Dermis microvascular lymphatic vessel endothelial cell (primary cell): ENCODE results near the gene NDOR1. TPM values are rescaled to one million over a fixed set of nuclear protein-coding genes. Genes with fewer than 3 reads are reported as not detected.

ENCODE experiments used
- DNase-seq, 2 donors: peaks; one replicate each; pipeline versions ENCODE4 v3.0.0 to v3.0.0-alpha.2; 2010; ENCODE audit warnings: low read depth in 2 of 2
- total RNA-seq: library from RNA; depleted of rRNA; stranded (reverse); fragments of >200 nt; gene quantifications from 2 replicates; pipeline ENCODE4 v1.2.1, GENCODE V29; 2014

The NDOR1 gene
- total RNA-seq, 1 donor from 2014 or later = 2.4 TPM

DNA sequence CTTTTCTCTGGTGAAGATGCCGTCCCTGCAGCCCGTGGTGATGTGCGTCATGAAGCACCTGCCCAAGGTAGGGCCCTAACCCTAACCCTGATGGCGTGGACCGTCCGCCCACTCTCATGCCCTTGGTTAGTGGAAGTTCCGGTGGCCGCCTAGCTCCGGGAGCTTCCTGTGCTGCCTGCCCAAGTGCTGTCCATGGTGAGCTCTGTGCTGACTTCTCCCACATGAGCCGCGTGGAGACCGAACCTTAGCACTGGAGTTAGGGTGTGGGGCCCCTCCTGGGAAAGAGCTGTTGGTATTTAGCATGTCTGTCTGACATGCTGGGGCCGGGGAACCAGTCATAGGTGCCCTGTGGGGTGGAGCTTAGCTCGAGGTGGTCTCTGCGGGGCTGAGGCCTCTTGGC, 50.9 kb downstream of the NDOR1 start:
- DNase-seq = no peak

DNA sequence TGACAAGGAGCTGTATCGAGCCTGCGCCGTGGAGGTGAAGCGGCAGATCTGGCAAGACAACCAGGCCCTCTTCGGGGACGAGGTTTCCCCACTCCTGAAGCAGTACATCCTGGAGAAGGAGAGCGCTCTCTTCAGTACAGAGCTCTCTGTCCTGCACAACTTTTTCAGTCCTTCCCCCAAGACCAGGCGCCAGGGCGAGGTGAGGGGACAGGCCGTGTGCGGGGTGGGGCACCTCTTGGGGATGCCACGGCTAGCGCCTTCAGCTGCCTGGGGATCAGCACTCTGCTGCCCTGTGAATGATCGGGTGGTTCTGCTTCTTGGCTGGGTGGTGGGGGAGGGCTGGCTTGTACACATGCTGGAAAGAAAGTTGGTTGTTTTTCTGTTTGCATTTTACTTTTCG, 51.4 kb downstream of the NDOR1 start:
- no peak for DNase-seq

DNA sequence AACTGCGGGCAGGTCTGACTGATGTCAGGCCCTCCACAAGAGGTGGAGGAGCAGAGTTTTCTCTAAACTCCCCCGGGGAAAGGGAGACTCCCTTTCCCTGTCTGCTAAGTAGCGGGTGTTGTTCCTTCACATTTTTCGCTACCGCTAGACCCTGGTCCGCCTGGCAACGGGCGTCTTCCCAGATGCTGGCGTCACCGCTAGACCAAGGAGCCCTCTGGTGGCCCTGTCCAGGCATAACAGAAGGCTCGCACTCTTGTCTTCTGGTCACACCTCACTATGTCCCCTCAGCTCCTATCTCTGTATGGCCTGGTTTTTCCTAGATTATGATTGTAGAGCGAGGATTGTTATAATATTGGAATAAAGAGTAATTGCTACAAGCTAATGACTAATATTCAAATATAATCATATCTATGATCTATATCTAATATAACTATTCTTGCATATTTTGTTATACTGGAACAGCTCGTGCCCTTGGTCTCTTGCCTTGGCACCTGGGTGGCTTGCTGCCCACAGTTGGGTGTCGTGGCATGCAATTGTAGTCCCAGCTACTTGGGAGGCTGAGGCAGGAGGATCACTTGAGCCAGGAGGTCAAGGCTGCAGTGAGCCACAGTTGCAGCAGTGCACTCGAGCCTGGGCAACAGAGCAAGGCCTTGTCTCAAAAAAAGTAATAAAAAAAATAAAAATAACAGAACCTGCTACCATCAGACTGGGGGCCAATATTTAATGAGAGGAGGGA, 56.8 kb downstream of the NDOR1 start:
- DNase-seq = peak in 1 of 2 donors; percentile 38

DNA sequence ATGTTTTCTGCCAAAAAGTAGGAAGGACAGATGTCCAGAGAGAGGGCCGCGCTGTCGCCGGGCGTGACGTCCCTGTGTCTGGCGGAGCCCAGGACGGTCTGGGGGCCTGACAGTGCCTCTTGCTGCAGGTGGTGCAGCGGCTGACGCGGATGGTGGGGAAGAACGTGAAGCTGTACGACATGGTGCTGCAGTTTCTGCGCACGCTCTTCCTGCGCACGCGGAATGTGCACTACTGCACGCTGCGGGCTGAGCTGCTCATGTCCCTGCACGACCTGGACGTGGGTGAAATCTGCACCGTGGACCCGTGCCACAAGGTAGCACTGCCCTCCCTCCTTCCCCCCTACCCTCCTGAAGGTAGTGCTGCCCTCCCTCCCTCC, 57.4 kb downstream of the NDOR1 start:
- no peak for DNase-seq

DNA sequence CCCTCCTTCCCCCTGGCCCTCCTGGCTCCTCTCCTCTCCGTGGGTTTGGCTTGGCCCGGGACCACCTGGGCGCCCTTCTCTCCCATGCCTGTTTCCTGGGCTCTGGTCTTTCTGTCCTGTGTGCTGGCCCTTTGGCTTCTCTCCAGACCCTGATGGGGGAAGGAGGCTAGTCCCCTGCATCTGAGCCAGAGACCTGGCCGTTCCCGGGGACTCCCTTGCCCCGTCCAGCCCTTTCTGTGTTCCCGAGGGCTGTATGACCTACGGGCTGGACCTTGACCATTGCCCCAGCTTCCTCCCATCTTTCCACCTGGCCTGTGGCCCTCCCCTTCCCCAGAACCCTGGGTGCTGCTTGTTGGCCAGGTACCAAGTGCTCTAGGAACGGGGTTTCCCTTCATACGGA, 58.0 kb downstream of the NDOR1 start:
- DNase-seq = no peak

DNA sequence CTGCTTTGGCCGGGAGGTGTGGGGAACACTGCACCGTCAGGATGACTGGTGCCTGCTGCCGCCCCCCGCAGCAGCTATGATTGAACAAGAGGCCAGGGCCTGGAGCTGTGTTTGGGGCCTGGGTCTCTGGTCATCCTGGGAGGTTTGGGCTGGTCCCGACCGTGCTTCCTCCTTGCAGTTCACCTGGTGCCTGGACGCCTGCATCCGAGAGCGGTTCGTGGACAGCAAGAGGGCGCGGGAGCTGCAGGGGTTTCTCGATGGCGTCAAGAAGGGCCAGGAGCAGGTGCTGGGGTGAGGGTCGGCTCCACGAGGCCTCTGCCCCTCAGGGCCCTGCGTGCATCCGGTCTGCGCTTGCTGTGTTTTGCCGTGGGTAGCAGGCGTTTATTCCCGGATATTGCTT, 58.6 kb downstream of the NDOR1 start:
- DNase-seq = no peak

DNA sequence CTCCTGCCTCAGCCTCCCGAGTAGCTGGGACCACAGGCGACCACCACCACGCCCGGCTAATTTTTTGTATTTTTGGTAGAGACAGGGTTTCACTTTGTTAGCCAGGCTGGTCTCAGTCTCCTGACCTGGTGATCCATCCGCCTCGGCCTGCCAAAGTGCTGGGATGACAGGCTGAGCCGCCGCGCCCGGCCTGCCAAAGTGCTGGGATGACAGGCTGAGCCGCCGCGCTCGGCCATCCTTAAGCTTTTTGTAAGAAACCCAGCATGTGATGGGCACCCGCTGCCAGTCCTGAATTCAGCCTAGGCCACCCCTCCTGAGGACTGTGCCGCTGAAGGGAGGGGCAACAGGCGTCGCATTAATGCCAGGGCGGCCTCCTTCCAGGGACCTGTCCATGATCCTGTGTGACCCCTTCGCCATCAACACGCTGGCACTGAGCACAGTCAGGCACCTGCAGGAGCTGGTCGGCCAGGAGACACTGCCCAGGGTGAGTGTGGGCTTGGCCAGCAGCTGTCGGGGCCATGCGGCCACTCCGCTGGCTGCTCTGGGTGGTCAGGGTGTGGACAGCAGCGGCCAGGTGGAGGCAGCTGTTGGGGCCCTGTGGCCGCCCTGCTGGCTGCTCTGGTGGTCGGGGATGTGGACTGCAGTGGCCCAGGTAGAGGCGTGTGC, 60.1 kb downstream of the NDOR1 start:
- no peak for DNase-seq

DNA sequence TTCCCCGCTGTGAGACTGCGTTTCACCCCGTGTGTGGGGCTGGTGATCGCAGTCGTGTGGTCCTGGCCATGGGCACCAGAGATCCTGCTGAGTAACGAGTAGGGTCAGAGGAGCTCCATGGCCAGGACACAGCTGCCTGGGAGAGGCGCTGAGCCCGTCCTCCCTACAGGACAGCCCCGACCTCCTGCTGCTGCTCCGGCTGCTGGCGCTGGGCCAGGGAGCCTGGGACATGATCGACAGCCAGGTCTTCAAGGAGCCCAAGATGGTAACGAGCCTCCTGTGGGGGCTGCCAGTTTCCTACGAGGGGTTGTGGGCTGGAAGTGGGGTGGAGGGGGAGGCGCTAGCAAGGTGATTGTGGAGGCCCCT, 60.6 kb downstream of the NDOR1 start:
- DNase-seq = no peak

Other genes with a start within 250 kb of the NDOR1 start
- gene PTGDS, start 228.2 kb upstream of the NDOR1 start, total RNA-seq = 0.13 and 0.25 TPM in 2 replicates
- gene LCNL1, start 222.7 kb upstream of the NDOR1 start, total RNA-seq = not detected in 2 replicates
- 6.7 and 8.5 TPM in 2 replicates for gene PAXX, start 213.3 kb upstream of the NDOR1 start, total RNA-seq
- not detected in 2 replicates for gene CLIC3, start 209.1 kb upstream of the NDOR1 start, total RNA-seq
- 4.5 and 9.9 TPM in 2 replicates for gene ABCA2, start 177.5 kb upstream of the NDOR1 start, total RNA-seq
- gene FUT7, start 173.6 kb upstream of the NDOR1 start, total RNA-seq = not detected in 2 replicates
- gene NPDC1, start 159.5 kb upstream of the NDOR1 start, total RNA-seq = 10.0 and 14.4 TPM in 2 replicates
- not detected in 2 replicates for gene ENTPD2, start 151.6 kb upstream of the NDOR1 start, total RNA-seq
- 5.1 and 10.3 TPM in 2 replicates for gene SAPCD2, start 135.1 kb upstream of the NDOR1 start, total RNA-seq
- gene UAP1L1, start 128.2 kb upstream of the NDOR1 start, total RNA-seq = 12.8 and 30.1 TPM in 2 replicates
- 42.7 and 56.8 TPM in 2 replicates for gene MAN1B1, start 118.7 kb upstream of the NDOR1 start, total RNA-seq
- gene DPP7, start 91.0 kb upstream of the NDOR1 start, total RNA-seq = 66.8 and 112 TPM in 2 replicates
- 0.13 TPM in 1 of 2 replicates, not detected in the other for gene GRIN1, start 66.5 kb upstream of the NDOR1 start, total RNA-seq
- 0.13 TPM in 1 of 2 replicates, not detected in the other for gene LRRC26, start 35.6 kb upstream of the NDOR1 start, total RNA-seq
- not detected in 2 replicates for gene TMEM210, start 33.6 kb upstream of the NDOR1 start, total RNA-seq
- gene ANAPC2, start 17.1 kb upstream of the NDOR1 start, total RNA-seq = 15.1 and 22.1 TPM in 2 replicates
- 90.5 and 93.1 TPM in 2 replicates for gene SSNA1, start 17.0 kb upstream of the NDOR1 start, total RNA-seq
- 3.3 and 4.4 TPM in 2 replicates for gene TPRN, start 5.0 kb upstream of the NDOR1 start, total RNA-seq
- 19.8 and 25.7 TPM in 2 replicates for gene TMEM203, start 52 bp upstream of the NDOR1 start, total RNA-seq
- gene RNF208, start 16.5 kb downstream of the NDOR1 start, total RNA-seq = under 0.01 and 0.13 TPM in 2 replicates
- 0.13 and 0.25 TPM in 2 replicates for gene CYSRT1, start 19.5 kb downstream of the NDOR1 start, total RNA-seq
- under 0.01 TPM in 1 of 2 replicates, not detected in the other for gene RNF224, start 21.8 kb downstream of the NDOR1 start, total RNA-seq
- not detected in 2 replicates for gene SLC34A3, start 25.2 kb downstream of the NDOR1 start, total RNA-seq
- gene TUBB4B, start 35.6 kb downstream of the NDOR1 start, total RNA-seq = 127 and 144 TPM in 2 replicates
- not detected in 2 replicates for gene STPG3, start 45.6 kb downstream of the NDOR1 start, total RNA-seq
- 55.4 and 56.7 TPM in 2 replicates for gene NELFB, start 49.6 kb downstream of the NDOR1 start, total RNA-seq
- 23.5 and 31.4 TPM in 2 replicates for gene TOR4A, start 72.0 kb downstream of the NDOR1 start, total RNA-seq
- 36.6 and 52.0 TPM in 2 replicates for gene NRARP, start 96.6 kb downstream of the NDOR1 start, total RNA-seq
- 12.2 and 20.1 TPM in 2 replicates for gene EXD3, start 217.5 kb downstream of the NDOR1 start, total RNA-seq
- 1.3 and 2.1 TPM in 2 replicates for gene NOXA1, start 217.7 kb downstream of the NDOR1 start, total RNA-seq
- 0.25 and 0.26 TPM in 2 replicates for gene ENTPD8, start 235.7 kb downstream of the NDOR1 start, total RNA-seq